ENCODE data around the gene LCAT.

- TF ChIP-seq ZNF274 (IDR thresholded peaks at IDR 0.05; ENCODE audit: low read depth, low read length), result no peak
- TF ChIP-seq SUZ12 (IDR thresholded peaks at IDR 0.05; ENCODE audit: extremely low read depth, insufficient read depth, insufficient read length), result no peak
These were observed 33.7 kb upstream of the LCAT start for GRCh38 chr16:67977469-67978227.
